ENCODE results near the gene ILK.

- TF ChIP-seq POLR2AphosphoS5 (IDR thresholded peaks at IDR 0.05; ENCODE audit: low read depth, low read length) = no peak
- no peak for TF ChIP-seq JUN (CRISPR knock-in tag; IDR thresholded peaks at IDR 0.05)
- TF ChIP-seq TBX2 (CRISPR knock-in tag; IDR thresholded peaks at IDR 0.05; ENCODE audit: borderline replicate concordance) = no peak
- no peak for TF ChIP-seq EP300 (IDR thresholded peaks at IDR 0.05; ENCODE audit: low read depth in 2 of 2, low read length in 2 of 2)
- TF ChIP-seq EP300 (CRISPR knock-in tag; IDR thresholded peaks at IDR 0.05; ENCODE audit: borderline replicate concordance) = no peak
- TF ChIP-seq POLR2A (IDR thresholded peaks at IDR 0.05; ENCODE audit: insufficient read depth in 1 of 2, low read depth in 2 of 2, low read length in 2 of 2) = no peak
Measured at GRCh38 chr11:6653656-6654055, 50.1 kb downstream of the ILK start.
